IPS-NIHi11 (cell line): ENCODE data around the gene NUDCD2.
A peak's percentile ranks its signal among the peaks of the same experiment; 100 is the strongest.
"Not testable (repeated sequence)": the region's sequence is repeated elsewhere in the genome, so short reads cannot be mapped to it uniquely, and the experiment has no call there.

Experiments used
- DNase-seq: peaks from one replicate; pipeline ENCODE4 v3.0.0; 2012; ENCODE audit warnings: mixed read lengths, low spot score

The NUDCD2 gene

GRCh38 chr5:163426128-163426527 lies 33.8 kb downstream of the NUDCD2 start:
- not testable (repeated sequence) for DNase-seq

GRCh38 chr5:163424836-163425235 lies 35.1 kb downstream of the NUDCD2 start:
- no peak for DNase-seq

GRCh38 chr5:163415673-163416072 lies 44.2 kb downstream of the NUDCD2 start:
- DNase-seq = peak; percentile 29

GRCh38 chr5:163410505-163410904 lies 49.4 kb downstream of the NUDCD2 start:
- no peak for DNase-seq

DNA sequence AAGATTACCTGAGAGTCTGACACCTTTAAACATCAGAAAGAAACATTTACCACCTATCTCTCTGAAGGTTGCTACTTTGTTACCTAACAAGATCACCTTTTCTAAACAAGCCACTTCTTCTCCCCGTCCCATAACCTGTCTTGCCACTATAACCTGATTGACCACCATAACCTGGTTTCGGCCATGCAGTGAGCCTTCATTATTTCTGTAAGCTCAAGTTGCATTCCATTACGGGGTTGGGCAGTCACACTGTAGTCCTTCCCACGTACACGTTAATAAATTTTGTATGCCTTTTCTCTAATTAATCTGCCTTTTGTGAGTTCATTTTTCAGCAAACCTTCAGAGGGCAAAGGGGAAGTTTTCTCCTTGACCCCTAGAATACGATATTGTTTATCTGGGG lies 50.5 kb downstream of the NUDCD2 start:
- no peak for DNase-seq

DNA sequence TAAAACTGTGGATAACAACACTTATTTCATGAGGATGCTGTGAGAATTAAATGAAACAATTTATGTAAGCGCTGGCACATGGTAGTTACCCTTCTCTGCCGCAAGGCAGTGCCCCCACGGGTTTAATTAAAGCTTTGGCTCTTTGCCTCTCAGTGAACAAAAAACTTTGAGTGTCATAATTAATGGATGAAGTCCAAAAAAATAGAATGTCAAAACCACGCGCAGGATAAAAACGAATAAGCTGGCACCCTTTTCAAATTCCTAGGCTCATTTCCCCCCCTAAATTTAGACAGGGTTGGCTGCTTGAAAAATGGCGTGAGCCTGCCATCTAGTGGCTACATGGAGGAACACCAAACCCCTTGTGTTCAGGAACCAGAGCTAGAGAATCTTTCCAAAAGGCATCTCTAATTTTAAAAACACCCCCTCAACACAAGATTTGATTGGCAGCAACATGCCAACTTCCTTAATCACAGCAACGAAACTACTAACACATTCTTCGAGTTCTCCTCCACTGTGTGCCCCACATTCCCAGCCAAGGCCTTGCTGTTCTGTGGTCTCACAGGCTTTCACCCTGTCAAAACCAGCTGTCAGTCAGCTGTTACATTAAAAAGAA lies 51.5 kb downstream of the NUDCD2 start:
- DNase-seq = peak; percentile 63

DNA sequence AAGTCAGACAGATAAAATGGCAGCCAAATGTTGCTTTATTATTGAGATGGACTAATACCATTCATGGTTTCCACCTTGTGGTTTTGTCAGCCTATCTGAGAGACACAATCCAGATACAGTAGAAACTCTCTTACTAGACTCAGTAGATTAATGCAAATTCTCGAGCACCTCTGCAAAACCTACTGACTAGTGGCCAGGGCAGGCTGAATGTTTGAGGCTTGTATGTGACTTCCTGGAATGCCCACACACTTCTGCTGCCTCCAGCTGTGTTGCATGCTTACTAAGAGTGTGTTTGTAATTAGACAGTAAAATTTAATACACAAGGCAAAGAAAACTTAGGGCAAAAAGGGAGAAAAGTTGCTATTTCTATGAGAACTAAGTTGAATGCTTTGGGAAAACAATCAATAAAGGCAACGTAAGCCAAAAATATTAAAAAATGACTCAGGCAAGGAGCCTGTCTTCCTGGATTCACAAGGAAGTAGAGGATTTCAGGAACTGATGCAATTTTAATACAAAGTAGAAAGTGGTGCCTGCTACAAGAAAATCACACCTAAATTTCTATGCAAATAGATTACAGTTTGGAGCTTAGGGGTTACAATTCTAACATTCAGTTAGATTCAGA lies 52.8 kb downstream of the NUDCD2 start:
- DNase-seq = no peak

DNA sequence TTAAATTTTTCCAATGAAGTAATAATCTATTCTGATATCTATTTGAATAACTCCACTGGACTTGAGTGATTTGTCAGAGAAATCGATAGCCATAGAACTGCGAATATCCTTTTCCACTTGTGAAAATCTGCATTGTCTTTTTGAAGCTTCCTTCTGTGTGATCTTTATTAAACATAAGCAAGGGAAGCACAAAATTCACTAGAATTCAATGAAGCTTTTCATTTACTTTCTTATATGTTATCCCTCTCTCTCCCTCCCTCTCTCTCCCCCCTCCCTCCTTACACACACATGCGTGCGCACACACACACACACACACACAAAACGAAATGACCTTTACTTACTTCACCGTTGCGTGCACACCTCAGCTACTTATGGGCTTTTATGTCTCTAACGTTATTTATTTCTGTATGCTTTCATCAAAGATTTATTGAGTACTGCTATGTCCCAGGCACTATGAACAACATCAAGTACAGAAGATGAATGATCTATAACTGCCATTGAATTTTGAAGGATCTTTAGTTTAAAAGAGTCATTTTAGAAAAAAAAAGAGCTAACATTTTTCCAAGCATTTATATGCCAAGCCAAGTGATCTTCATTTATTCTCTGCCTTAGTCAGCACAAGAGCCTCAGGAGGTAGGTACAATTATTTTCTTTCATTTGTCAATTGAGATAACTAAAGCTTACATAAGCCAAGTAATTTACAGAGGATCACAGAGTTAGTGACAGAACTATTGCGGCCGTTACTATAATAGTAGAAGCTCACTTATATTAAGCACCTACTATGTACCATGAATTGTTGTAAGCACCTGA lies 55.3 kb downstream of the NUDCD2 start:
- DNase-seq = no peak

- DNase-seq = no peak
These were observed 57.9 kb downstream of the NUDCD2 start for GRCh38 chr5:163402007-163402406.

DNA sequence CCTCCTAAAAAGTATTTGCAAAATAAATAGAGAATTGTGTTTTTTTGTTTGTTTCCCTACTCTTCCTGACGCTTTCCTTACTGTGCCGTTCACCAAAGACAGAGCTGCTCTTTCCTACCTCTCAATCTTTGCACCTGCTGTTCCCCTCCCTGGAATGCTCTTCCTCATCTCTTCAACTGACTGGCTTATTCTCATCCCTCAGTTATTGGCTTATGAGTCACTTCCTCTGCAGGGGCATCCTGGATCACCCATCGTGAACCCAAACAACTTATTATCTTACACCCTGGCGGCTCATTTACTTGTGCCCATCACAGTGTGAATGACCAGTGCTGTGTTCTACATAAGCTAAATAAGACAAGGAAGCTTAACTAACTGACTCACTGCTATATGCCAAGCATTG lies 58.6 kb downstream of the NUDCD2 start:
- DNase-seq = no peak

DNA sequence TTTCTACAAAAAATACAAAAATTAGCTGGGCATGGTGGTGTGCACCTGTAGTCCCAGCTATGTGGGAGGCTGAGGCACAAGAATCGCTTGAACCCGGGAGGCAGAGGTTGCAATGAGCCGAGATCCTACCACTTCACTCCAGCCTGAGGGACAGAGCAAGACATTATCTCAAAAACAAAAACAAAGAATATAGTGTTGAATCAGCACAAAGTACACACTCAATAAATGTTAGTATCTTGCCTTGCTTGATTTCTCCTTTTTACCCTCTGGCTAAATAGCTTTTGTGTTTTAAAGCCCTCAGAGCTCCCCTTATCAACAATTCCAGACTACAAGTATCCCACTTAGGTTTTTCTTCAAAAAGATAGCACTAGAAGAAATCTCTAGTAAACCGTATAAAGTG lies 60.0 kb downstream of the NUDCD2 start:
- no peak for DNase-seq

DNA sequence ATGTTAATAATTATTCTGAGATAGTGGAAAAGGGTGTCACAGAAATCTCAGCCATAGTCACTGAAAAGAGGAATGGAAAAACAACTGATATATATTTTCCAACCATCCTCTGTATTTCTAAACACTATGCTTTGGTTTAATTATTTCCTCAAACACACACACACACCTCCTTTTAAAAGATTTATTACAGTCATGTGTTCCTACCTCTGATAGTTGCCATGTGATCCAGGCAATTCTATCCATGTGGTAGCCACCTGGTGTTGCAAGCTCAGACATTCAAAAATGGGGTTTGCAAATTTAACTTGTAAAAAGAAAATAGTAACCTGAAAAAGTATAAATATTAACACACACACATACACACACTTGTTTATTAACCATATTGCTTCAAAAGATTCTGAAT lies 62.5 kb downstream of the NUDCD2 start:
- no peak for DNase-seq

DNA sequence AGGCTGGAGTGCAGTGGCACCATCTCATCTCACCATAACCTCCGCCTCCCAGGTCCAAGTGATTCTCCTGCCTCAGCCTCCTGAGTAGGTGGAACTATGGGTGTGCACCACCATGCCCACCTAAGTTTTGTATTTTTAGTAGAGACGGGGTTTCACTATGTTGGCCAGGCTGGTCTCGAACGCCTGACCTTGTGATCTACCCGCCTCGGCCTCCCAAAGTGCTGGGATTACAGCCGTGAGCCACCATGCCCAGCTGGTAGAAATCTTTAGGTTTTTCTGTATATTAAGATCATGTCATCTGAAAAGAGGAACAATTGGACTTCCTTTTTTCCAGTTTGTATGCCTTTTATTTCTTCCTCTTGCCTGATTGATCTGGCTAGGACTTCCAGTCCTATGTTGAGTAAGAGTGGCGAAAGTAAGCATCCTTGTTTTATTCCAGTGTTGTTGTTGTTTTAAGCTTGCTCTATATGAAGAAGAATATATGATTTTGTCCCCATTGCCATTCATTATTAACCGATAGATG lies 63.0 kb downstream of the NUDCD2 start:
- not testable (repeated sequence) for DNase-seq
